Measurements from ENCODE around the gene UAP1L1. TPM values are rescaled to one million over a fixed set of nuclear protein-coding genes. Genes with fewer than 3 reads are reported as not detected.

Gene UAP1L1
- total and polyA plus RNA-seq, 9 of the 15 experiments (the other 6 are each of a cell fraction or from before 2014, with no cell fraction given): 0.20 to 8.6 (median 3.7) TPM

- TF ChIP-seq SAFB (IDR thresholded peaks at IDR 0.05; ENCODE audit: borderline replicate concordance, low read depth, low read length) (no peak), HNRNPLL (IDR thresholded peaks at IDR 0.05; ENCODE audit: low read depth, low read length, poor library complexity, severe bottlenecking) (no peak), ZNF79 (CRISPR knock-in tag; IDR thresholded peaks at IDR 0.05; ENCODE audit: low read depth) (no peak), ERF (CRISPR knock-in tag; IDR thresholded peaks at IDR 0.05) (0 out of 2 replicates have a peak, but pooled peaks have one; percentile 23), CHCHD3 (CRISPR knock-in tag; IDR thresholded peaks at IDR 0.05) (no peak), ZNF512 (tag; IDR thresholded peaks at IDR 0.05) (no peak), ZNF75A (CRISPR knock-in tag; IDR thresholded peaks at IDR 0.05) (no peak), ZNF764 (CRISPR knock-in tag; IDR thresholded peaks at IDR 0.05; ENCODE audit: low read depth) (no peak), BRD4 (IDR thresholded peaks at IDR 0.05) (no peak; the same call in 1 of the 2 replicates), NKRF (IDR thresholded peaks at IDR 0.05; ENCODE audit: borderline replicate concordance) (no peak), ZFX (CRISPR knock-in tag; IDR thresholded peaks at IDR 0.05) (peak; percentile 64; the same call in 1 of the 2 replicates), ZBTB33 (CRISPR knock-in tag; IDR thresholded peaks at IDR 0.05) (no peak), PRDM10 (IDR thresholded peaks at IDR 0.05; ENCODE audit: partially characterized antibody) (no peak), TEAD4 (IDR thresholded peaks at IDR 0.05; ENCODE audit: low read length) (no peak), TEAD4 (CRISPR knock-in tag; IDR thresholded peaks at IDR 0.05; ENCODE audit: borderline replicate concordance) (no peak), NCOA1 (IDR thresholded peaks at IDR 0.05; ENCODE audit: low read depth) (no peak), PCBP1 (IDR thresholded peaks at IDR 0.05; ENCODE audit: low read depth, low read length, poor library complexity, severe bottlenecking) (no peak), CTBP1 (IDR thresholded peaks at IDR 0.05; ENCODE audit: borderline replicate concordance) (no peak), TCF15 (CRISPR knock-in tag; IDR thresholded peaks at IDR 0.05) (no peak)
Measured at GRCh38 chr9:137085920-137086530, 8.7 kb downstream of the UAP1L1 start (continued).

Data from K562 (cell line).